Body of pancreas (tissue), 4 donors: Measurements from ENCODE around the gene GTPBP8. TPM values are rescaled to one million over a fixed set of nuclear protein-coding genes. Genes with fewer than 3 reads are reported as not detected.
"Not testable (repeated sequence)": the region's sequence is repeated elsewhere in the genome, so short reads cannot be mapped to it uniquely, and the experiment has no call there.

Experiments used
- ATAC-seq: fragments of 150-250 bp; one replicate; pipeline ENCODE4 v1.9.1; 2016
- DNase-seq, 4 donors: peaks; one replicate each; pipeline ENCODE4 v3.0.0-alpha.2; 2019
- H3K27ac ChIP-seq, 4 donors: fragments of 200-600 bp; sonication (generic); 1 replicate in 3 of 4; 2 replicates in 1 of 4; pipeline versions ENCODE4 v1.5.1 to v1.6.1; 2016 to 2019; ENCODE audit warnings: mild to moderate bottlenecking in 1 of 4, mixed read lengths in 1 of 4, moderate library complexity in 1 of 4
- H3K27me3 ChIP-seq, 2 donors: fragments of 200-600 bp; sonication (generic); one replicate each; pipeline ENCODE4 v1.6.0; 2016; ENCODE audit warnings: mild to moderate bottlenecking in 1 of 2
- H3K36me3 ChIP-seq, 2 donors: fragments of 200-600 bp; sonication (generic); replicated peaks in 1 of 2; 2 replicates each; pipeline ENCODE4 v1.5.1; 2016; ENCODE audit warnings: low read depth in 2 of 2; ENCODE audit not compliant: insufficient read depth in 1 of 2
- H3K4me1 ChIP-seq: fragments of 200-600 bp; sonication (generic); one replicate; pipeline ENCODE4 v1.6.0; 2016
- H3K4me3 ChIP-seq, 2 donors: fragments of 200-600 bp; sonication (generic); 1 replicate in 1 of 2; 2 replicates in 1 of 2; pipeline ENCODE4 v1.5.1; 2016 to 2019
- H3K9me3 ChIP-seq, 3 donors: fragments of 200-600 bp; sonication (generic); 1 replicate in 2 of 3; 2 replicates in 1 of 3; pipeline ENCODE4 v1.5.1; 2016
- POLR2A ChIP-seq, 3 donors: fragments of 450-650 bp; IDR thresholded peaks; one replicate each; pipeline ENCODE4 v1.6.1; 2016; ENCODE audit warnings: antibody characterized with exemption in 3 of 3, mild to moderate bottlenecking in 2 of 3
- WGBS, 2 donors: methylation state at CpG; one replicate each; pipeline ENCODE4 v1.1.5; 2017; 5-methylcytosine and 5-hydroxymethylcytosine counted together
- intact Hi-C: fragments of 100-400 bp; cut with DNase I; formaldehyde crosslinking; loops from one replicate; pipeline ENCODE4 v1.15.1; 2023
- total RNA-seq, 2 donors: library from RNA; depleted of rRNA; stranded (reverse); fragments of >200 nt; gene quantifications; one replicate each; pipeline ENCODE4 v1.1.0, GENCODE V29; 2016
- TF ChIP-seq, protein P1 (sequence below), 7 experiments: fragments of 450-650 bp in 4 of 7; fragments of 200-600 bp in 3 of 7; sonication (generic) in 3 of 7; IDR thresholded peaks; one replicate each; pipeline ENCODE4 v1.5.1; 2016 to 2019; ENCODE audit warnings: antibody characterized with exemption in 7 of 7

The GTPBP8 gene
- total RNA-seq, 2 donors from 2014 or later, result 10.6 to 13.2 TPM

DNA sequence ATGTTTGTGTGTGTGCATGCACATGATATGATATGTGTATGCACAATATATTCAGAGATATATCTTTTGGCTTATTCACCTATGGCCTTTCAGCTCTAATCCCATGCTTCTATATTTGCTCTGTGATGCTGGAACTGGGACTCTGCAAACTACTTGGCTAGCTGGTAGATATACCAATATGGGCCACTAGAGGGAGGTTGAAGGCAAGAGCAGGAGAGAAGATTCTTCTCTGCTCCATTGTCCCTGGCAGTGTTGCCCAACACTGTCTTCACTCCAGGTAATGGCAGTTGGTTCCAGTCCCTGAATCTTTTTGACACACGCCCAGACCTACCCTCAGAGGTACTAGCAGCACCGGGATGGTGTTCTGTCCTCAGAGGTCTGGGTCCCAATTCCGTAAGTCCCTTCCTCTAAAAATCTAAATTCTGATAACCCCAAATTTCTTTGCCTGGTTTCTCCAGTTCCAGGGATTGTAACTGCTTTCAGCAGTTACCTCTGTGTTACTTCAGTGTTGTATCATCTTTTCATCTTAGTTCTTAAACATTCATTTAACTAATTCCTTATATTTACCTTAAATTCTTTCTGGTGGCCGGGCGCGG lies 44.7 kb downstream of the GTPBP8 start:
- DNase-seq (peak; percentile 22 to 48 (median 38)), ATAC-seq (peak; percentile 83)
- H3K4me3 ChIP-seq, result no peak overlapping the region
- no peak overlapping the region for H3K27ac ChIP-seq
- TF ChIP-seq, protein P1, sequence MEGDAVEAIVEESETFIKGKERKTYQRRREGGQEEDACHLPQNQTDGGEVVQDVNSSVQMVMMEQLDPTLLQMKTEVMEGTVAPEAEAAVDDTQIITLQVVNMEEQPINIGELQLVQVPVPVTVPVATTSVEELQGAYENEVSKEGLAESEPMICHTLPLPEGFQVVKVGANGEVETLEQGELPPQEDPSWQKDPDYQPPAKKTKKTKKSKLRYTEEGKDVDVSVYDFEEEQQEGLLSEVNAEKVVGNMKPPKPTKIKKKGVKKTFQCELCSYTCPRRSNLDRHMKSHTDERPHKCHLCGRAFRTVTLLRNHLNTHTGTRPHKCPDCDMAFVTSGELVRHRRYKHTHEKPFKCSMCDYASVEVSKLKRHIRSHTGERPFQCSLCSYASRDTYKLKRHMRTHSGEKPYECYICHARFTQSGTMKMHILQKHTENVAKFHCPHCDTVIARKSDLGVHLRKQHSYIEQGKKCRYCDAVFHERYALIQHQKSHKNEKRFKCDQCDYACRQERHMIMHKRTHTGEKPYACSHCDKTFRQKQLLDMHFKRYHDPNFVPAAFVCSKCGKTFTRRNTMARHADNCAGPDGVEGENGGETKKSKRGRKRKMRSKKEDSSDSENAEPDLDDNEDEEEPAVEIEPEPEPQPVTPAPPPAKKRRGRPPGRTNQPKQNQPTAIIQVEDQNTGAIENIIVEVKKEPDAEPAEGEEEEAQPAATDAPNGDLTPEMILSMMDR (IDR thresholded peaks at IDR 0.05), result peak; percentile 33 to 76 (median 64)
- TF ChIP-seq POLR2A (IDR thresholded peaks at IDR 0.05), result no peak
- H3K9me3 ChIP-seq, result no peaks in the 10 kb centered on the region
- H3K4me1 ChIP-seq, result no peaks in the 10 kb centered on the region
- intact Hi-C loops, result no loop called here
- no peaks in the 10 kb centered on the region for H3K36me3 ChIP-seq
- 54 to 66% methylated on average over 5 to 6 of the region's 6 CpGs for WGBS, 2 donors
- H3K27me3 ChIP-seq, result no peaks in the 10 kb centered on the region

DNA sequence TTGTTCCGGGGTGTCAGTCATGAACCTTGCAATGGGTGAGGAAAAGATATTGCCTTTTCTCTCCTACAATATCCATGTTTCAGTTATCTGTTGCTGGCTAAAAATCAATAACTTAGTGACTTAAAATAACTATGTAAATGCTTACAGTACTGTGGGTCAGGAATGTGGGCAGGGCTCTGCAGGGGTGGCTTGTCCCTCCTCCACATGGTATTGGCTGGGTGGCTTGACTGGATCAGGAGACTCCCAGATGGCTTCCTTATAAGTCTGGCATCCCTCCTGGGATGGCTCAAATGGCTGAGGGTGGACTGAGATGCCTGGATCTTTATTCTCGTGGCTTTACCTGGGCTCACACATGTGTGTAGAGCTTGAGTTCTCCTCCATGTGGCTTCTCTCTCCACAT lies 47.5 kb downstream of the GTPBP8 start:
- no peaks in the 10 kb centered on the region for H3K4me1 ChIP-seq
- WGBS, 2 donors, result 93 to 94% methylated on average over 2 of the region's 2 CpGs

DNA sequence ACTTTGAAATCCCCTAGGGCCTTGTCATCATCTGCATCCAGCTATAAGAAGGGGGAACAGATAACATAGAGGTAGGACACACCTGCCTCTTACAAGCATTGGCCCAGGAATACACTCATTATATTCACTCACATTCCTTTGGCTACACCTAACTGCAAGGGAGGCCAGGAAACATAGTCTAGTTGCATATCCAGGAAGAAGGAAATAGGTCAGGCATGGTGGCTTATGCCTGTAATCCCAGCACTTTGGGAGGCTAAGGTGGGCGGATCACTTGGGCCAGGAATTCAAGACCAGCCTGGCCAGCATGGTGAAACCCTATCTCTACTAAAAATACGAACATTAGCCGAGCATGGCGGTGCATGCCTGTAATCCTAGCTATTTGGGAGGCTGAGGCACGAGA lies 48.8 kb downstream of the GTPBP8 start:
- ATAC-seq, result no peak

More for the DNA sequence above, 47.5 kb downstream of the GTPBP8 start:
- Histone ChIP-seq H3K27me3 (no peaks in the 10 kb centered on the region), H3K9me3 (no peaks in the 10 kb centered on the region), H3K36me3 (no peaks in the 10 kb centered on the region), H3K4me3 (no peak overlapping the region), H3K27ac (no peak overlapping the region)
- intact Hi-C loops, result no loop called here
- no peak for DNase-seq
- ATAC-seq, result no peak
- no peak for TF ChIP-seq POLR2A (IDR thresholded peaks at IDR 0.05)
- TF ChIP-seq, protein P1 (IDR thresholded peaks at IDR 0.05), result no peak

DNA sequence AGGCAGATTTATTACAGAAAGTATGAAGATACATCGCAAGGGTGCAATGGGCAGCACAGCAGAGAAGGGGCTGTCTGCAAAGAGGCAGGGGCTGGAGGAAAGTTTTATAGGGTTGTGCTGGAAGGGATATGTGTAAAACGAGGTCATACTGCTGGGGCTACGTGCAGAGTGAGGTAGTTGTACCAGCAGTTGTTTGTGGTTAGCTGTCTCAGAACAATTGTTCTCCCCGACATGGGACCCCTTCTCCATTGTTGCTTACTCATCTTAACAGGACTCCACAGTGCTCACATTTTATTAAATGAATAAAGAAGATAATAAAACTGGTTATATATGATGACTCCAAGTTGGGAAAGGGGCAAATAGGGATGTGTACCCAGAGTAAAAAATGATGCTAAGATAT lies 49.4 kb downstream of the GTPBP8 start:
- no peaks in the 10 kb centered on the region for H3K36me3 ChIP-seq
- no peak overlapping the region for H3K4me3 ChIP-seq
- H3K4me1 ChIP-seq, result no peaks in the 10 kb centered on the region
- TF ChIP-seq, protein P1 (IDR thresholded peaks at IDR 0.05), result no peak
- TF ChIP-seq POLR2A (IDR thresholded peaks at IDR 0.05), result no peak
- DNase-seq (no peak), ATAC-seq (no peak)
- no peak overlapping the region for H3K27ac ChIP-seq
- H3K27me3 ChIP-seq, result no peaks in the 10 kb centered on the region
- no peaks in the 10 kb centered on the region for H3K9me3 ChIP-seq
- intact Hi-C loops, result no loop called here
- WGBS, 2 donors, result 79 to 81% methylated on average over 4 of the region's 4 CpGs

More for the DNA sequence above, 48.8 kb downstream of the GTPBP8 start:
- no peak overlapping the region for H3K27ac ChIP-seq
- intact Hi-C loops, result no loop called here
- no peaks in the 10 kb centered on the region for H3K9me3 ChIP-seq
- H3K4me3 ChIP-seq, result no peak overlapping the region
- H3K36me3 ChIP-seq, result no peaks in the 10 kb centered on the region
- H3K4me1 ChIP-seq, result no peaks in the 10 kb centered on the region
- no peak for TF ChIP-seq POLR2A (IDR thresholded peaks at IDR 0.05)
- TF ChIP-seq, protein P1 (IDR thresholded peaks at IDR 0.05), result no peak
- no peak for DNase-seq
- WGBS, 2 donors, result 90 to 92% methylated on average over 4 to 5 of the region's 5 CpGs
- H3K27me3 ChIP-seq, result no peaks in the 10 kb centered on the region

DNA sequence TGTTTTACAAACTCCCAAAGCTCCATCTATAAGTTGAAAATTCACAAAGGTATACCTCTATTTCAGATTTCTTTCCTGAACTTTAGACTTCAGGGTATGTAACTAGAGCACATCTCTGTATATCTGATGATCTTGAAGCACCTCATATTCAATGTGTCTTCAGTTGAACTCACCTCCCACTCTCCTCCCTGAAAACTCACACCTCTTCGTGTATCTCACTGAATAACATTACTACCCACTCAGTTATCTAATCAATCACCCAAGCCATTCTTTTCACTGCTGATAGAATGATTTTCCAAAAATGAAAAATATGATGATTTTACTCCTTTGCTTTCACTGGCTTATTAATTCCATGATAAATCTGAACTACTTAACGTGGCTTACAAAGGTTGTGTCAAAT lies 52.9 kb downstream of the GTPBP8 start:
- WGBS, 2 donors, result 52 to 59% methylated on average over 2 of the region's 2 CpGs
- TF ChIP-seq POLR2A (IDR thresholded peaks at IDR 0.05), result no peak
- TF ChIP-seq, protein P1 (IDR thresholded peaks at IDR 0.05), result no peak
- Histone ChIP-seq H3K27me3 (no peaks in the 10 kb centered on the region), H3K4me3 (no peak overlapping the region), H3K9me3 (no peaks in the 10 kb centered on the region), H3K4me1 (no peaks in the 10 kb centered on the region), H3K27ac (no peak overlapping the region), H3K36me3 (no peaks in the 10 kb centered on the region)
- ATAC-seq (no peak), DNase-seq (no peak)
- intact Hi-C loops, result no loop called here

DNA sequence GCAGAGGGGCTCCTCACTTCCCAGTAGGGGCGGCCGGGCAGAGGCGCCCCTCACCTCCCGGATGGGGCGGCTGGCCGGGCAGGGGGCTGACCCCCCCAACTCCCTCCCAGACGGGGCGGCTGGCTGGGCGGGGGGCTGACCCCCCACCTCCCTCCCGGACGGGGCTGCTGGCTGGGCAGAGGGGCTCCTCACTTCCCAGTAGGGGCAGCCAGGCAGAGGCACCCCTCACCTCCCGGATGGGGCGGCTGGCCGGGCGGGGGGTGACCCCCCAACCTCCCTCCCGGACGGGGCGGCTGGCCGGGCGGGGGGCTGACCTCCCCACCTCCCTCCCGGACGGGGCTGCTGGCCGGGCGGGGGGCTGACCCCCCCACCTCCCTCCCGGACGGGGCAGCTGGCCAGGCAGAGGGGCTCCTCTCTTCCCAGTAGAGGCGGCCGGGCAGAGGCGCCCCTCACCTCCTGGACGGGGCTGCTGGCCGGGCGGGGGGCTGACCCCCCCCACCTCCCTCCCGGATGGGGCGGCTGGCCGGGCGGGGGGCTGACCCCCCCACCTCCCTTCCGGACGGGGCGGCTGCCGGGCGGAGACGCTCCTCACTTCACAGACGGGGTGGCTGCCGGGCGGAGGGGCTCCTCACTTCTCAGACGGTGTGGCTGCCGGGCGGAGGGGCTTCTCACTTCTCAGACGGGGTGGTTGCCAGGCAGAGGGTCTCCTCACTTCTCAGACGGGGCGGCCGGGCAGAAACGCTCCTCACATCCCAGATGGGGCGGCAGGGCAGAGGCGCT lies 55.6 kb downstream of the GTPBP8 start:
- WGBS, 2 donors, result 84 to 90% methylated on average over 2 to 12 of the region's 55 CpGs
- intact Hi-C loops, H3K4me3 ChIP-seq, H3K27me3 ChIP-seq, H3K9me3 ChIP-seq, H3K27ac ChIP-seq, ATAC-seq, DNase-seq, H3K36me3 ChIP-seq, H3K4me1 ChIP-seq: not testable (repeated sequence)
